NCI-H82 treated with DMSO at 0.1 percent for 48 hours (cell line): ENCODE results near the gene OLR1.
A peak's percentile ranks its signal among the peaks of the same experiment; 100 is the strongest.
"Not testable (repeated sequence)": the region's sequence is repeated elsewhere in the genome, so short reads cannot be mapped to it uniquely, and the experiment has no call there.

ENCODE experiments used
- DNase-seq: peaks from one replicate; lab custom pipeline; 2025; ENCODE audit not compliant: unreplicated experiment; lab: John Stamatoyannopoulos, UW

The OLR1 gene

DNA sequence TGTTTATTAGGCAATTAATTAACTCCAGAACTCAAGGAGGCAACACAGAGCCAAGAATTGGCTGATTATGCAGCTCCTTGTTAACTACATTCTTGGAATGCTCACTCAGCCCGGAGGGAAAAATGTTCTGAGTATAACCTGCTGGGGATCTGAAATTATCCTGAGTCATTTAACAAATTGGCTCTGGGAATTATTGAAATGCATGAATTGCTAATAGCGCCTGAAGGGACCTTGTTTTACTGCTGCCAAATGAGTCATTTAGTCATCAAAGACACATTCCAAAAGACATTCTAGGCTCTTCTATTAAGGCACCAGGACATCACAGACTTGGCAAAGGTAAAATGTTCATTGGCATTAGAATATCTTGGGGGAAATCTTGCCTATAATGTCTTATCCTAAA lies 19.9 kb upstream of the OLR1 start:
- DNase-seq: no peak

- peak; percentile 36 for DNase-seq
Measured at GRCh38 chr12:10190558-10191388, 18.8 kb upstream of the OLR1 start.

- no peak for DNase-seq
Measured at GRCh38 chr12:10189653-10190052, 17.7 kb upstream of the OLR1 start.

DNA sequence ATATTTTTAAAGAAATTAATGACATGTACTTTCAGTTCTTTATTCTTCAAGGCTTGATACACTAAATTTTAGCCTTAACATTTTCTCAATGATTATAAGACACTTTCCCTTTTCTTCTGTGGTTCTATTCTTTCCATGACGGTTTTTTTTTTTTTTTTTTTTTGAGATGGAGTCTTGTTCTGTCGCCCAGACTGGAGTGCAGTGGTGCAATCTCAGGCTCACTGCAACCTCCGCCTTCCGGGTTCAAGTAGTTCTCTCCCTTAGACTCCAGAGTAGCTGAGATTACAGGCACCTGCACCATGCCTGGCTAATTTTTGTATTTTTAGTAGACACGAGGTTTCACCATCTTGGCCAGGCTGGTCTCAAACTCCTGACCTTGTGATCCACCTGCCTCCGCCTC lies 15.0 kb upstream of the OLR1 start:
- DNase-seq: not testable (repeated sequence)

- no peak for DNase-seq
Measured at GRCh38 chr12:10186299-10186698, 14.4 kb upstream of the OLR1 start.

DNA sequence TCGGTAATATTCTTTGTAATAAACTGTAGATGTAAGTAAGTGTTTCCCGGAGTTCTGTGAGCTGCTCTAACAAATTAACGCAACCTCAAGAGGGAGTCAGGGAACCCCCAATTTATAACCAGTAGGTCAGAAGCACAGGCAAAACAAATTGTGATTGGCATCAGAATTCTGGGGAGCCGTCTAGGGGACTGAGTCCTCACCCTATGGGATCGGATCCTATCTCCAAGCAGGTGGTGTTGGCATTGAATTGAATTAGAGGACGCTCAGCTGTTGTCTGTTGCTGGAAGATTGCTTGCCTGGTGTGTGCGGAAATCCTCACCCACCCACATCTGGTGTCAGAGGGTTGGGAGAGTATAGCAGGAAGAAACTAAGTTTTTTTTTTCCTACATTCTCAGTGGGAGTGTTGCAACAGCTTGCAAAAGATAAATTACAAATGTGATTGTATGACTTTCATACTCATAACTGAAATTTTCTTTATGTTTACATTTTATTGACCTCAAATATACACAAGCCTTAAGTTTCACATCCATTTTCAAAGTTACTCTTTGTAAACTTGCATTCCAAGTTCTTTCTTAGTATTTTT lies 12.4 kb upstream of the OLR1 start:
- DNase-seq: no peak

GRCh38 chr12:10182354-10183049 lies 10.6 kb upstream of the OLR1 start:
- DNase-seq: no peak

GRCh38 chr12:10179776-10180181 lies 7.8 kb upstream of the OLR1 start:
- no peak for DNase-seq

- no peak for DNase-seq
Measured at GRCh38 chr12:10178821-10179220, 6.9 kb upstream of the OLR1 start, which contains the start of gene TMEM52B. Gene TMEM52B, plus strand, starts transcription at chr12:10179032. Its CDS starts 543 bp downstream, at chr12:10179575.

DNA sequence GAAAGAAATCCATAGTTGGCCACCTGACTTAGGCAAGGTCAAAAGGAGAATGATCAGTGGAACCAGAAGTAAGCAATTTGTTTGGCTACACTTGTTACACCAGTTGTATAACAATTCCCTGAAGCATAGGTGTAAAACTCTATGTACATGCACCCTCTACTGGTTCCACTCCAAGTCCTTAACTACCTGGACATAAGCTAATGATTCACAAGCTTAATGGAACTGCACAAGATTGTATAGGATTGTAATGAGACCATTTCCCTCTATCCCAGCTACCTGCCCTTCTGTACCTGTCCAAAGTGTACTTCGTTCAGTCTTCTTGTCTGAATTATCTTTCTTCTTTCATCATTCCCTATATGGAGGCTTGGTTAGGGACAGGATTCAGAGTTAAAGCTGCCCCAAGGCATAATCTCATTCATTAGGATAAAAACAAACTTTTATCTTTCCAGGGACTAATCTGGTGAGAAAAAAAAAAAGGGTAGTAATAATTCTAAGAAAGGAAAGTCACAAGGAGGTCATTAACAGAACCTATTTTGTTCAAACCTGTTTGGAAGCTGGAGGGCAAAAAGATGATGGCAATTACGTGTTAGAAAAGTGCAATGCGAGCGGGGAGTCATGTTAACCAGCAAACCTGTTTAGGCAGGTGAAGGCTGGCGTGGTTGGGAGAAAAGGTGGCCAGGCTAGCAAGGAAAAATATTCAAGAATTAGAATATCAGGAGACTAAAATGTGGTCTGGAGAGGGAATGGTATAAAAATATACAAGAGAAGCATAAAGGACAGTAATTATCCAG lies 4.1 kb upstream of the OLR1 start:
- DNase-seq: no peak

- DNase-seq: no peak
Measured at GRCh38 chr12:10174986-10175614, 3.2 kb upstream of the OLR1 start.

DNA sequence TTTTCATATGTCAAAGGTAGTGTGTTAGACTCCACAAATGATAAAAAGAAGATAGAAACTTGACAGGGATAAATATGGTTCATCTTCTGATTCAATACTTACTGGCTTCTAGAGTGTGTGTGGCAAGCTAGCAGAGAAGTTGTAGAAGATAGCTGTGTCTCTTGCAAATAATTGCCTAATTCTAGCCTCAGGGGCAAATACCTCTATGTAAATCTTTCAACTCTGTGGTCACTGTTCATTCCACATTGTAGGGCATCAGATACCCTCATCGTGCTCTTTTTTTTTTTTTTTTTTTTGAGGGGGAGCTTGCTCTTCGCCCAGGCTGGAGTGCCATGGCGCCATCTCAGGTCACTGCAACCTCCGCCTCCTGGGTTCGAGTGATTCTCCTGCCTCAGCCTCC lies 1.7 kb downstream of the OLR1 start:
- DNase-seq: no peak

DNA sequence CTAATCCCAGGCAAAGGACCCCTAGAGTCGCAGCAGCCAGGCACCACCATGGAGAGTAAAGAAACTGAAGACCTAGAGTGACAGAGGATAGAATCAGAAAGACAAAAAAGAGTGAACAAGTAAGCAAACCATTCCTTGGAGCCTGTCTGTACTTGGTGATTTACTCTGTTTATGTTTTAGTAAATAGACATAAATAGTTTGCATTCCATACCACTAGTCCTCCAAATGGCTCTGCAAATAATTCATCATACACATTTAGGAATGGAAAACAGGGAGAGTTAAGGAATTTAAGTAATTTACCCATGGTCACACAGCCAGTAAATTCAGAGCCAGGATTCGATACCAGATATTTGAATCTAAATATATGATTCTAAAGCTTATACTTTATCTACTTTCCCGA lies 2.8 kb downstream of the OLR1 start:
- no peak for DNase-seq

- DNase-seq: no peak
Measured at GRCh38 chr12:10167599-10167998, 4.3 kb downstream of the OLR1 start.

DNA sequence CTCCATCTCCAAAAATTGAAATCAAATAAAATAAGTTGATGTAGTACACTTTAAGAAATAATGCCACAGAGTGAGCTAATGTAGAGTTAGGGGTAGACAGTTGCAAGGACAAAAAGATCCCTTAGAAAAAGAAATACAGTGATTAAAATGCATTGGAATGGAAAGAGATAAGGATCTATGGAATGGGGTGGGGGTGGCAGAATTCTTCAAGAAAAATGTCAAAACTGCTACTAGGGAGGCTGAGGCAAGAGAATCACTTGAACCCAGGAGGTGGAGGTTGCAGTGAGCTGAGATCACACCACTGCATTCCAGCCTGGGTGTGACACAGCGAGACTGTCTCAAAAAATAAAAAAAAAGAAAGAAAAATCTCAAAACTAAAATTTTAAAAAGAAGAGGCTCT lies 6.5 kb downstream of the OLR1 start:
- no peak for DNase-seq

- DNase-seq: no peak
Measured at GRCh38 chr12:10163084-10163483, 8.8 kb downstream of the OLR1 start.

GRCh38 chr12:10160617-10161385 lies 11.1 kb downstream of the OLR1 start:
- DNase-seq: no peak

- no peak for DNase-seq
Measured at GRCh38 chr12:10159280-10159679, 12.7 kb downstream of the OLR1 start.

GRCh38 chr12:10158406-10158805 lies 13.5 kb downstream of the OLR1 start:
- DNase-seq: no peak

GRCh38 chr12:10155966-10156365 lies 16.0 kb downstream of the OLR1 start:
- DNase-seq: no peak
